ENCODE results near the gene PGGT1B.

Gene PGGT1B

GRCh38 chr5:115262321-115263077 is at the start of gene PGGT1B:
PGGT1B (minus strand) TSS chr5:115262877; CDS start chr5:115262851, 26 bp downstream.
- DNase-seq, result peak; percentile 39 to 93 (median 80)

- no peak for DNase-seq
Observed at GRCh38 chr5:115309751-115310370, 47.2 kb upstream of the PGGT1B start.

- no peak for DNase-seq
Observed at GRCh38 chr5:115308815-115309214, 46.1 kb upstream of the PGGT1B start.

- DNase-seq, result no peak
Observed at GRCh38 chr5:115306011-115306536, 43.4 kb upstream of the PGGT1B start.

GRCh38 chr5:115304496-115304895 is 41.8 kb upstream of the PGGT1B start:
- DNase-seq, result no peak

GRCh38 chr5:115298811-115299210 is 36.1 kb upstream of the PGGT1B start:
- DNase-seq, result no peak

GRCh38 chr5:115297031-115297430 is 34.4 kb upstream of the PGGT1B start:
- DNase-seq, result no peak

GRCh38 chr5:115296124-115297022 is 33.7 kb upstream of the PGGT1B start, which contains the start of gene CCDC112:
CCDC112 (minus strand) TSS chr5:115296654; CDS start chr5:115296543, 111 bp downstream.
- DNase-seq, result peak in 55 of 56 donors; percentile 28 to 94 (median 76)

- DNase-seq, result peak in 1 of 56 donors; percentile 49
Observed at GRCh38 chr5:115295777-115296123, 33.1 kb upstream of the PGGT1B start.

- no peak for DNase-seq
Observed at GRCh38 chr5:115291397-115291796, 28.7 kb upstream of the PGGT1B start.

- no peak for DNase-seq
Observed at GRCh38 chr5:115289104-115289503, 26.4 kb upstream of the PGGT1B start.

- DNase-seq, result no peak
Observed at GRCh38 chr5:115284021-115284420, 21.3 kb upstream of the PGGT1B start.

GRCh38 chr5:115282131-115282530 is 19.5 kb upstream of the PGGT1B start:
- DNase-seq, result no peak

GRCh38 chr5:115274584-115274983 is 11.9 kb upstream of the PGGT1B start:
- DNase-seq, result no peak

GRCh38 chr5:115272297-115272958 is 9.8 kb upstream of the PGGT1B start:
- DNase-seq, result no peak

GRCh38 chr5:115271295-115272050 is 8.8 kb upstream of the PGGT1B start:
- DNase-seq, result no peak

- DNase-seq, result no peak
Observed at GRCh38 chr5:115267617-115268016, 4.9 kb upstream of the PGGT1B start.

- DNase-seq, result no peak
Observed at GRCh38 chr5:115265220-115265619, 2.5 kb upstream of the PGGT1B start.

- no peak for DNase-seq
Observed at GRCh38 chr5:115264786-115265185, 2.1 kb upstream of the PGGT1B start.

GRCh38 chr5:115263078-115263380 is 352 bp upstream of the PGGT1B start:
- no peak for DNase-seq

- DNase-seq, result no peak
Observed at GRCh38 chr5:115262011-115262320, 711 bp downstream of the PGGT1B start.

Measured in nucleus accumbens (tissue), 56 donors.